ENCODE results near the gene HK2.
A peak's percentile ranks its signal among the peaks of the same experiment; 100 is the strongest.

The HK2 gene

GRCh38 chr2:74871414-74871813, 37.5 kb downstream of the HK2 start:
- no peak overlapping the region for H3K4me3 ChIP-seq (ENCODE audit: low read depth, low read length)
- DNase-seq (ENCODE audit: low read depth) = no peak
- TF ChIP-seq POLR2A (IDR thresholded peaks at IDR 0.05; ENCODE audit: extremely low read depth, insufficient read length) = no peak
- no peak for TF ChIP-seq CTCF (IDR thresholded peaks at IDR 0.05; ENCODE audit: low read depth, low read length)
- no peak for TF ChIP-seq MYC (IDR thresholded peaks at IDR 0.05; ENCODE audit: low read depth, low read length)
- TF ChIP-seq MAX (IDR thresholded peaks at IDR 0.05; ENCODE audit: low read depth, low read length) = no peak

GRCh38 chr2:74872389-74872836, 38.5 kb downstream of the HK2 start:
- DNase-seq (ENCODE audit: low read depth) = peak; percentile 67
- H3K4me3 ChIP-seq (ENCODE audit: low read depth, low read length) = no peak overlapping the region
- no peak for TF ChIP-seq CTCF (IDR thresholded peaks at IDR 0.05; ENCODE audit: low read depth, low read length)
- TF ChIP-seq POLR2A (IDR thresholded peaks at IDR 0.05; ENCODE audit: extremely low read depth, insufficient read length) = no peak
- no peak for TF ChIP-seq MAX (IDR thresholded peaks at IDR 0.05; ENCODE audit: low read depth, low read length)
- TF ChIP-seq MYC (IDR thresholded peaks at IDR 0.05; ENCODE audit: low read depth, low read length) = no peak

- no peak overlapping the region for H3K4me3 ChIP-seq (ENCODE audit: low read depth, low read length)
- no peak for TF ChIP-seq POLR2A (IDR thresholded peaks at IDR 0.05; ENCODE audit: extremely low read depth, insufficient read length)
- TF ChIP-seq CTCF (IDR thresholded peaks at IDR 0.05; ENCODE audit: low read depth, low read length) = no peak
- no peak for TF ChIP-seq MYC (IDR thresholded peaks at IDR 0.05; ENCODE audit: low read depth, low read length)
- no peak for TF ChIP-seq MAX (IDR thresholded peaks at IDR 0.05; ENCODE audit: low read depth, low read length)
- no peak for DNase-seq (ENCODE audit: low read depth)
These were observed 39.2 kb downstream of the HK2 start for GRCh38 chr2:74873012-74873665.

GRCh38 chr2:74873678-74874640, 40.0 kb downstream of the HK2 start:
- TF ChIP-seq POLR2A (IDR thresholded peaks at IDR 0.05; ENCODE audit: extremely low read depth, insufficient read length) (no peak), CTCF (IDR thresholded peaks at IDR 0.05; ENCODE audit: low read depth, low read length) (no peak), MYC (IDR thresholded peaks at IDR 0.05; ENCODE audit: low read depth, low read length) (no peak), MAX (IDR thresholded peaks at IDR 0.05; ENCODE audit: low read depth, low read length) (no peak)
- no peak for DNase-seq (ENCODE audit: low read depth)
- H3K4me3 ChIP-seq (ENCODE audit: low read depth, low read length) = no peak overlapping the region

GRCh38 chr2:74876081-74876886, 42.4 kb downstream of the HK2 start:
- no peak overlapping the region for H3K4me3 ChIP-seq (ENCODE audit: low read depth, low read length)
- TF ChIP-seq POLR2A (IDR thresholded peaks at IDR 0.05; ENCODE audit: extremely low read depth, insufficient read length) = no peak
- TF ChIP-seq MYC (IDR thresholded peaks at IDR 0.05; ENCODE audit: low read depth, low read length) = no peak
- TF ChIP-seq MAX (IDR thresholded peaks at IDR 0.05; ENCODE audit: low read depth, low read length) = no peak
- TF ChIP-seq CTCF (IDR thresholded peaks at IDR 0.05; ENCODE audit: low read depth, low read length) = peak; percentile 28
- peak; percentile 71 for DNase-seq (ENCODE audit: low read depth)

All from NB4 (cell line).